WTC11 (cell line): ENCODE results near the gene PTPRG. TPM values are rescaled to one million over a fixed set of nuclear protein-coding genes. Genes with fewer than 3 reads are reported as not detected.
A peak's percentile ranks its signal among the peaks of the same experiment; 100 is the strongest.
"Not testable (repeated sequence)": the region's sequence is repeated elsewhere in the genome, so short reads cannot be mapped to it uniquely, and the experiment has no call there.

ENCODE experiments used
- ATAC-seq: fragments of 200-7000 bp; cut with Tn5 transposase; 2 replicates; pipeline ENCODE4 v1.10.0; 2021; ENCODE audit warnings: mild to moderate bottlenecking, moderate library complexity
- CTCF ChIA-PET: fragments of 300-600 bp; sonication (Branson Sonifier 250); formaldehyde crosslinking; loops from one replicate; lab custom pipeline; 2021; ENCODE audit warnings: antibody characterized with exemption; lab: Charles Lee
- POLR2A ChIA-PET: fragments of 350-600 bp; sonication (Branson Sonifier 250); formaldehyde crosslinking; loops from one replicate; lab custom pipeline; 2021; ENCODE audit warnings: antibody characterized with exemption; lab: Charles Lee
- DNase-seq: peaks from one replicate; pipeline ENCODE4 v3.0.0; 2021; ENCODE audit warnings: low spot score
- H3K27ac Mint-ChIP-seq: 2 replicates; pipeline ENCODE4 v1.8.0; 2021; ENCODE audit warnings: mixed read lengths
- H3K27me3 Mint-ChIP-seq: 2 replicates; pipeline ENCODE4 v1.8.0; 2021; ENCODE audit warnings: low read depth, mild to moderate bottlenecking, moderate library complexity, mixed read lengths
- H3K36me3 Mint-ChIP-seq: 2 replicates; pipeline ENCODE4 v1.8.0; 2021; ENCODE audit warnings: mixed read lengths
- H3K4me1 Mint-ChIP-seq: 2 replicates; pipeline ENCODE4 v1.8.0; 2022; ENCODE audit warnings: mixed read lengths
- H3K4me3 Mint-ChIP-seq: 2 replicates; pipeline ENCODE4 v1.8.0; 2021; ENCODE audit warnings: mild to moderate bottlenecking, moderate library complexity, mixed read lengths
- H3K9me3 Mint-ChIP-seq: 2 replicates; pipeline ENCODE4 v1.8.0; 2021; ENCODE audit warnings: mixed read lengths
- ETV6 ChIP-seq: sonication (generic); formaldehyde crosslinking; IDR thresholded peaks from 2 replicates; pipeline ENCODE4 v1.8.1; 2022; ENCODE audit warnings: mild to moderate bottlenecking, missing genetic modification reagents
- GTF2I ChIP-seq: fragments of 250-450 bp; sonication (Bioruptor Pico); conservative IDR thresholded peaks from 2 replicates; pipeline ENCODE4 v1.4.0; 2021; ENCODE audit warnings: mild to moderate bottlenecking
- ZBTB21 ChIP-seq: sonication (generic); formaldehyde crosslinking; IDR thresholded peaks from 2 replicates; pipeline ENCODE4 v1.8.1; 2023; ENCODE audit warnings: mild to moderate bottlenecking, missing genetic modification reagents, borderline replicate concordance
- ZNF423 ChIP-seq: fragments of 250-450 bp; sonication (Bioruptor Pico); IDR thresholded peaks from 2 replicates; pipeline ENCODE4 v2.1.2; 2022; ENCODE audit warnings: mild to moderate bottlenecking, moderate library complexity
- total RNA-seq: library from RNA; stranded (reverse); gene quantifications from 3 replicates; pipeline ENCODE4 v1.2.3, GENCODE V29; 2021
- TF ChIP-seq, protein P1 (sequence below): fragments of 250-450 bp; sonication (Bioruptor Pico); IDR thresholded peaks from 2 replicates; pipeline ENCODE4 v1.9.0; 2021; ENCODE audit warnings: mild to moderate bottlenecking, borderline replicate concordance
- TF ChIP-seq, protein P2 (sequence below): sonication (generic); formaldehyde crosslinking; IDR thresholded peaks from 2 replicates; pipeline ENCODE4 v1.8.0; 2023; ENCODE audit warnings: missing genetic modification reagents, mild to moderate bottlenecking, borderline replicate concordance
- TF ChIP-seq, protein P3 (sequence below): sonication (generic); formaldehyde crosslinking; IDR thresholded peaks from 2 replicates; pipeline ENCODE4 v1.8.1; 2023; ENCODE audit warnings: mild to moderate bottlenecking, missing genetic modification reagents
- TF ChIP-seq, protein P4 (sequence below): sonication (generic); formaldehyde crosslinking; IDR thresholded peaks from 2 replicates; pipeline ENCODE4 v1.8.1; 2022; ENCODE audit warnings: mild to moderate bottlenecking, missing genetic modification reagents, moderate library complexity, borderline replicate concordance
- TF ChIP-seq, protein P5 (sequence below): fragments of 250-450 bp; sonication (Bioruptor Pico); IDR thresholded peaks from 2 replicates; pipeline ENCODE4 v1.9.0; 2021; ENCODE audit warnings: moderate library complexity, mild to moderate bottlenecking, inconsistent platforms, borderline replicate concordance

Gene PTPRG
- total RNA-seq, 1 experiment from 2014 or later, result 106 TPM

DNA sequence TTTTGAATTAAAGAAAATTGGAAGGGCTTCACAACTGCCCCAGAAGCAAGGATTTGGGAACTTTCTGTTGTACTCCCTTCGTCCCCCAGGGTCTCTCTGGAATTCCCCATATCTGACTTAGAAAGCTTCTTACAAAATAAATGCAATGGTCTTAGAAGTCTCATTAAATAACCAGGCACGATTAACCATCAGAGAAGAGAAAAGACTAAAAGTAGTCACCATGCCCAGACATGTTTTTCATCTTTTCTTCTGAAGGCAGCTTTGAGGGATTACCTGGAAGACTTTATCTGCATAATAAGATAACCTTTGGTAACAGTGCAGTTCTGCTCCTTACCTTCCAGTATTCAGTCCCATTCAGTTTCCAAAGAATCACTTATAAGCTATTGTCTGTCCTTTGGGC is 135.9 kb downstream of the PTPRG start (continued):
- TF ChIP-seq, protein P1, sequence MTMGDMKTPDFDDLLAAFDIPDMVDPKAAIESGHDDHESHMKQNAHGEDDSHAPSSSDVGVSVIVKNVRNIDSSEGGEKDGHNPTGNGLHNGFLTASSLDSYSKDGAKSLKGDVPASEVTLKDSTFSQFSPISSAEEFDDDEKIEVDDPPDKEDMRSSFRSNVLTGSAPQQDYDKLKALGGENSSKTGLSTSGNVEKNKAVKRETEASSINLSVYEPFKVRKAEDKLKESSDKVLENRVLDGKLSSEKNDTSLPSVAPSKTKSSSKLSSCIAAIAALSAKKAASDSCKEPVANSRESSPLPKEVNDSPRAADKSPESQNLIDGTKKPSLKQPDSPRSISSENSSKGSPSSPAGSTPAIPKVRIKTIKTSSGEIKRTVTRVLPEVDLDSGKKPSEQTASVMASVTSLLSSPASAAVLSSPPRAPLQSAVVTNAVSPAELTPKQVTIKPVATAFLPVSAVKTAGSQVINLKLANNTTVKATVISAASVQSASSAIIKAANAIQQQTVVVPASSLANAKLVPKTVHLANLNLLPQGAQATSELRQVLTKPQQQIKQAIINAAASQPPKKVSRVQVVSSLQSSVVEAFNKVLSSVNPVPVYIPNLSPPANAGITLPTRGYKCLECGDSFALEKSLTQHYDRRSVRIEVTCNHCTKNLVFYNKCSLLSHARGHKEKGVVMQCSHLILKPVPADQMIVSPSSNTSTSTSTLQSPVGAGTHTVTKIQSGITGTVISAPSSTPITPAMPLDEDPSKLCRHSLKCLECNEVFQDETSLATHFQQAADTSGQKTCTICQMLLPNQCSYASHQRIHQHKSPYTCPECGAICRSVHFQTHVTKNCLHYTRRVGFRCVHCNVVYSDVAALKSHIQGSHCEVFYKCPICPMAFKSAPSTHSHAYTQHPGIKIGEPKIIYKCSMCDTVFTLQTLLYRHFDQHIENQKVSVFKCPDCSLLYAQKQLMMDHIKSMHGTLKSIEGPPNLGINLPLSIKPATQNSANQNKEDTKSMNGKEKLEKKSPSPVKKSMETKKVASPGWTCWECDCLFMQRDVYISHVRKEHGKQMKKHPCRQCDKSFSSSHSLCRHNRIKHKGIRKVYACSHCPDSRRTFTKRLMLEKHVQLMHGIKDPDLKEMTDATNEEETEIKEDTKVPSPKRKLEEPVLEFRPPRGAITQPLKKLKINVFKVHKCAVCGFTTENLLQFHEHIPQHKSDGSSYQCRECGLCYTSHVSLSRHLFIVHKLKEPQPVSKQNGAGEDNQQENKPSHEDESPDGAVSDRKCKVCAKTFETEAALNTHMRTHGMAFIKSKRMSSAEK (CRISPR knock-in tag), result no peak
- TF ChIP-seq, protein P2, sequence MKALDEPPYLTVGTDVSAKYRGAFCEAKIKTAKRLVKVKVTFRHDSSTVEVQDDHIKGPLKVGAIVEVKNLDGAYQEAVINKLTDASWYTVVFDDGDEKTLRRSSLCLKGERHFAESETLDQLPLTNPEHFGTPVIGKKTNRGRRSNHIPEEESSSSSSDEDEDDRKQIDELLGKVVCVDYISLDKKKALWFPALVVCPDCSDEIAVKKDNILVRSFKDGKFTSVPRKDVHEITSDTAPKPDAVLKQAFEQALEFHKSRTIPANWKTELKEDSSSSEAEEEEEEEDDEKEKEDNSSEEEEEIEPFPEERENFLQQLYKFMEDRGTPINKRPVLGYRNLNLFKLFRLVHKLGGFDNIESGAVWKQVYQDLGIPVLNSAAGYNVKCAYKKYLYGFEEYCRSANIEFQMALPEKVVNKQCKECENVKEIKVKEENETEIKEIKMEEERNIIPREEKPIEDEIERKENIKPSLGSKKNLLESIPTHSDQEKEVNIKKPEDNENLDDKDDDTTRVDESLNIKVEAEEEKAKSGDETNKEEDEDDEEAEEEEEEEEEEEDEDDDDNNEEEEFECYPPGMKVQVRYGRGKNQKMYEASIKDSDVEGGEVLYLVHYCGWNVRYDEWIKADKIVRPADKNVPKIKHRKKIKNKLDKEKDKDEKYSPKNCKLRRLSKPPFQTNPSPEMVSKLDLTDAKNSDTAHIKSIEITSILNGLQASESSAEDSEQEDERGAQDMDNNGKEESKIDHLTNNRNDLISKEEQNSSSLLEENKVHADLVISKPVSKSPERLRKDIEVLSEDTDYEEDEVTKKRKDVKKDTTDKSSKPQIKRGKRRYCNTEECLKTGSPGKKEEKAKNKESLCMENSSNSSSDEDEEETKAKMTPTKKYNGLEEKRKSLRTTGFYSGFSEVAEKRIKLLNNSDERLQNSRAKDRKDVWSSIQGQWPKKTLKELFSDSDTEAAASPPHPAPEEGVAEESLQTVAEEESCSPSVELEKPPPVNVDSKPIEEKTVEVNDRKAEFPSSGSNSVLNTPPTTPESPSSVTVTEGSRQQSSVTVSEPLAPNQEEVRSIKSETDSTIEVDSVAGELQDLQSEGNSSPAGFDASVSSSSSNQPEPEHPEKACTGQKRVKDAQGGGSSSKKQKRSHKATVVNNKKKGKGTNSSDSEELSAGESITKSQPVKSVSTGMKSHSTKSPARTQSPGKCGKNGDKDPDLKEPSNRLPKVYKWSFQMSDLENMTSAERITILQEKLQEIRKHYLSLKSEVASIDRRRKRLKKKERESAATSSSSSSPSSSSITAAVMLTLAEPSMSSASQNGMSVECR (CRISPR knock-in tag), result no peak
- TF ChIP-seq ZBTB21 (CRISPR knock-in tag), result no peak
- TF ChIP-seq, protein P3, sequence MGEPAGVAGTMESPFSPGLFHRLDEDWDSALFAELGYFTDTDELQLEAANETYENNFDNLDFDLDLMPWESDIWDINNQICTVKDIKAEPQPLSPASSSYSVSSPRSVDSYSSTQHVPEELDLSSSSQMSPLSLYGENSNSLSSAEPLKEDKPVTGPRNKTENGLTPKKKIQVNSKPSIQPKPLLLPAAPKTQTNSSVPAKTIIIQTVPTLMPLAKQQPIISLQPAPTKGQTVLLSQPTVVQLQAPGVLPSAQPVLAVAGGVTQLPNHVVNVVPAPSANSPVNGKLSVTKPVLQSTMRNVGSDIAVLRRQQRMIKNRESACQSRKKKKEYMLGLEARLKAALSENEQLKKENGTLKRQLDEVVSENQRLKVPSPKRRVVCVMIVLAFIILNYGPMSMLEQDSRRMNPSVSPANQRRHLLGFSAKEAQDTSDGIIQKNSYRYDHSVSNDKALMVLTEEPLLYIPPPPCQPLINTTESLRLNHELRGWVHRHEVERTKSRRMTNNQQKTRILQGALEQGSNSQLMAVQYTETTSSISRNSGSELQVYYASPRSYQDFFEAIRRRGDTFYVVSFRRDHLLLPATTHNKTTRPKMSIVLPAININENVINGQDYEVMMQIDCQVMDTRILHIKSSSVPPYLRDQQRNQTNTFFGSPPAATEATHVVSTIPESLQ (CRISPR knock-in tag), result no peak
- TF ChIP-seq ETV6 (CRISPR knock-in tag), result no peak
- TF ChIP-seq GTF2I (CRISPR knock-in tag), result no peak
- TF ChIP-seq, protein P4, sequence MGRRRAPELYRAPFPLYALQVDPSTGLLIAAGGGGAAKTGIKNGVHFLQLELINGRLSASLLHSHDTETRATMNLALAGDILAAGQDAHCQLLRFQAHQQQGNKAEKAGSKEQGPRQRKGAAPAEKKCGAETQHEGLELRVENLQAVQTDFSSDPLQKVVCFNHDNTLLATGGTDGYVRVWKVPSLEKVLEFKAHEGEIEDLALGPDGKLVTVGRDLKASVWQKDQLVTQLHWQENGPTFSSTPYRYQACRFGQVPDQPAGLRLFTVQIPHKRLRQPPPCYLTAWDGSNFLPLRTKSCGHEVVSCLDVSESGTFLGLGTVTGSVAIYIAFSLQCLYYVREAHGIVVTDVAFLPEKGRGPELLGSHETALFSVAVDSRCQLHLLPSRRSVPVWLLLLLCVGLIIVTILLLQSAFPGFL (CRISPR knock-in tag), result no peak
- TF ChIP-seq, protein P5, sequence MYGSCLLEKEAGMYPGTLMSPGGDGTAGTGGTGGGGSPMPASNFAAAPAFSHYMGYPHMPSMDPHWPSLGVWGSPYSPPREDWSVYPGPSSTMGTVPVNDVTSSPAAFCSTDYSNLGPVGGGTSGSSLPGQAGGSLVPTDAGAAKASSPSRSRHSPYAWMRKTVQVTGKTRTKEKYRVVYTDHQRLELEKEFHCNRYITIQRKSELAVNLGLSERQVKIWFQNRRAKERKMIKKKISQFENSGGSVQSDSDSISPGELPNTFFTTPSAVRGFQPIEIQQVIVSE (CRISPR knock-in tag), result no peak
- no peak for TF ChIP-seq ZNF423 (CRISPR knock-in tag)

DNA sequence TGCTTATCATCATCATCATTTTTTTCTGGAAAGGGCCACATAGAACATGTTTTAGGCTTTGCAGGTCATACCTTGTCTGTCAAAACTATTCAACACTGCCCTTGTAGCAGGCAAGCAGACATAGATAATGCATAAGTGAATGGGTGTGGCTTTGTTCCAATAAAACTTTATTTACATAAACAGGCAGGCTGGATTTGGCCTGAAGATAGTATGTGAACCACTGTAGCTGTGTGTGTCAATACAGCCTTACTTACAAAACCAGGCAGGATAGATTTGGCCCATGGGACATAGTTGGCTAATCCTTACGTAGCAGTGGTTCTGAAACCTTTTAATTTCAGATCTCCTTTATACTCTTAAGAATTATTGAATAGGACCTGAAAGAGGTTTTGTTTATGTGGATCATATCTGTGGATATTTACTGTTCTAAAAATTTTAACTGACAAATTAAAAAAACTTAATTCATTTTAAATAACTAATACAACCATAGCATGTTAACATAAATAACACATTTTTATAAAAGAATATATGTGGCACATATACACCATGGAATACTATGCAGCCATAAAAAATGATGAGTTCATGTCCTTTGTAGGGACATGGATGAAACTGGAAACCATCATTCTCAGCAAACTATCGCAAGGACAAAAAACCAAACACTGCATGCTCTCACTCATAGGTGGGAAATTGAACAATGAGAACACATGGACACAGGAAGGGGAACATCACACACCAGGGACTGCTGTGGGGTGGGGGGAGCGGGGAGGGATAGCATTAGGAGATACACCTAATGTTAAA is 137.1 kb downstream of the PTPRG start:
- H3K27ac Mint-ChIP-seq, result peak overlapping the region; percentile 90

More for the DNA sequence above, 137.1 kb downstream of the PTPRG start:
- ATAC-seq, H3K27me3 Mint-ChIP-seq, DNase-seq, H3K36me3 Mint-ChIP-seq, H3K4me3 Mint-ChIP-seq, H3K9me3 Mint-ChIP-seq: not testable (repeated sequence)
- peaks cover 86% of the 10 kb centered on the region for H3K4me1 Mint-ChIP-seq
- ChIA-PET POLR2A (interaction anchor here (1.2 kb wide), 1 partner anchor 10 kb away, joined by 4 read pairs; no protein-coding TSS in a partner anchor), CTCF (interaction anchor here (1.3 kb wide), 1 partner anchor 489 kb away, joined by 5 read pairs; no protein-coding TSS in a partner anchor)
